WTC11 (cell line): Measurements from ENCODE around the gene DPYSL4. TPM values are rescaled to one million over a fixed set of nuclear protein-coding genes. Genes with fewer than 3 reads are reported as not detected.
"Not testable (repeated sequence)": the region's sequence is repeated elsewhere in the genome, so short reads cannot be mapped to it uniquely, and the experiment has no call there.

Experiments
- ATAC-seq: fragments of 200-7000 bp; cut with Tn5 transposase; 2 replicates; pipeline ENCODE4 v1.10.0; 2021; ENCODE audit warnings: mild to moderate bottlenecking, moderate library complexity
- CTCF ChIA-PET: fragments of 300-600 bp; sonication (Branson Sonifier 250); formaldehyde crosslinking; loops from one replicate; lab custom pipeline; 2021; ENCODE audit warnings: antibody characterized with exemption; lab: Charles Lee
- POLR2A ChIA-PET: fragments of 350-600 bp; sonication (Branson Sonifier 250); formaldehyde crosslinking; loops from one replicate; lab custom pipeline; 2021; ENCODE audit warnings: antibody characterized with exemption; lab: Charles Lee
- DNase-seq: peaks from one replicate; pipeline ENCODE4 v3.0.0; 2021; ENCODE audit warnings: low spot score
- H3K27ac Mint-ChIP-seq: 2 replicates; pipeline ENCODE4 v1.8.0; 2021; ENCODE audit warnings: mixed read lengths
- H3K27me3 Mint-ChIP-seq: 2 replicates; pipeline ENCODE4 v1.8.0; 2021; ENCODE audit warnings: low read depth, mild to moderate bottlenecking, moderate library complexity, mixed read lengths
- H3K36me3 Mint-ChIP-seq: 2 replicates; pipeline ENCODE4 v1.8.0; 2021; ENCODE audit warnings: mixed read lengths
- H3K4me1 Mint-ChIP-seq: 2 replicates; pipeline ENCODE4 v1.8.0; 2022; ENCODE audit warnings: mixed read lengths
- H3K4me3 Mint-ChIP-seq: 2 replicates; pipeline ENCODE4 v1.8.0; 2021; ENCODE audit warnings: mild to moderate bottlenecking, moderate library complexity, mixed read lengths
- H3K9me3 Mint-ChIP-seq: 2 replicates; pipeline ENCODE4 v1.8.0; 2021; ENCODE audit warnings: mixed read lengths
- CTCF ChIP-seq: fragments of 200-600 bp; IDR thresholded peaks from 2 replicates; pipeline ENCODE4 v1.8.0; 2022; ENCODE audit warnings: antibody characterized with exemption
- E2F1 ChIP-seq: sonication (generic); formaldehyde crosslinking; IDR thresholded peaks from 2 replicates; pipeline ENCODE4 v1.8.0; 2022; ENCODE audit warnings: mild to moderate bottlenecking, missing genetic modification reagents
- E2F4 ChIP-seq: sonication (generic); formaldehyde crosslinking; IDR thresholded peaks from 2 replicates; pipeline ENCODE4 v1.8.1; 2022; ENCODE audit warnings: low read depth, mild to moderate bottlenecking, moderate library complexity, missing genetic modification reagents, borderline replicate concordance
- ESRRA ChIP-seq: sonication (generic); formaldehyde crosslinking; IDR thresholded peaks from 2 replicates; pipeline ENCODE4 v1.8.1; 2022; ENCODE audit warnings: mild to moderate bottlenecking, missing genetic modification reagents, borderline replicate concordance
- ETV6 ChIP-seq: sonication (generic); formaldehyde crosslinking; IDR thresholded peaks from 2 replicates; pipeline ENCODE4 v1.8.1; 2022; ENCODE audit warnings: mild to moderate bottlenecking, missing genetic modification reagents
- FOXJ3 ChIP-seq: sonication (generic); formaldehyde crosslinking; IDR thresholded peaks from 2 replicates; pipeline ENCODE4 v1.9.0; 2021; ENCODE audit warnings: missing genetic modification reagents, mild to moderate bottlenecking, borderline replicate concordance
- GRHL2 ChIP-seq: fragments of 250-450 bp; sonication (Bioruptor Pico); IDR thresholded peaks from 2 replicates; pipeline ENCODE4 v1.8.0; 2022; ENCODE audit warnings: mild to moderate bottlenecking, moderate library complexity; ENCODE audit not compliant: insufficient replicate concordance, severe bottlenecking
- IRF2 ChIP-seq: sonication (generic); formaldehyde crosslinking; IDR thresholded peaks from 2 replicates; pipeline ENCODE4 v1.8.0; 2022; ENCODE audit warnings: low read depth, missing genetic modification reagents, borderline replicate concordance
- KAT7 ChIP-seq: sonication (generic); formaldehyde crosslinking; IDR thresholded peaks from 2 replicates; pipeline ENCODE4 v1.8.1; 2023; ENCODE audit warnings: missing genetic modification reagents, mild to moderate bottlenecking, borderline replicate concordance
- MAX ChIP-seq: sonication (generic); formaldehyde crosslinking; IDR thresholded peaks from 2 replicates; pipeline ENCODE4 v1.8.0; 2022; ENCODE audit warnings: mild to moderate bottlenecking, missing genetic modification reagents
- MLX ChIP-seq: sonication (generic); formaldehyde crosslinking; IDR thresholded peaks from 2 replicates; pipeline ENCODE4 v1.8.1; 2023; ENCODE audit warnings: mild to moderate bottlenecking, missing genetic modification reagents, moderate library complexity
- OVOL2 ChIP-seq: fragments of 250-450 bp; sonication (Bioruptor Pico); IDR thresholded peaks from 2 replicates; pipeline ENCODE4 v1.9.0; 2021; ENCODE audit warnings: mild to moderate bottlenecking, borderline replicate concordance
- PRDM15 ChIP-seq: sonication (generic); formaldehyde crosslinking; IDR thresholded peaks from 2 replicates; pipeline ENCODE4 v1.8.0; 2022; ENCODE audit warnings: missing genetic modification reagents
- TP53 ChIP-seq: sonication (generic); formaldehyde crosslinking; IDR thresholded peaks from 2 replicates; pipeline ENCODE4 v1.8.1; 2023; ENCODE audit warnings: mild to moderate bottlenecking, missing genetic modification reagents
- ZMAT4 ChIP-seq: fragments of 250-450 bp; sonication (Bioruptor Pico); IDR thresholded peaks from 2 replicates; pipeline ENCODE4 v1.9.0; 2021; ENCODE audit warnings: mild to moderate bottlenecking
- ZNF532 ChIP-seq: fragments of 250-450 bp; sonication (Bioruptor Pico); IDR thresholded peaks from 2 replicates; pipeline ENCODE4 v1.9.0; 2021; ENCODE audit warnings: mild to moderate bottlenecking, borderline replicate concordance
- ZNF671 ChIP-seq: fragments of 250-450 bp; sonication (Bioruptor Pico); IDR thresholded peaks from 2 replicates; pipeline ENCODE4 v1.8.0; 2021; ENCODE audit warnings: mild to moderate bottlenecking
- total RNA-seq: library from RNA; stranded (reverse); gene quantifications from 3 replicates; pipeline ENCODE4 v1.2.3, GENCODE V29; 2021

Gene DPYSL4
- total RNA-seq, 1 experiment from 2014 or later, result 17.0 TPM

- TF ChIP-seq PRDM15 (CRISPR knock-in tag) (no peak), FOXJ3 (CRISPR knock-in tag) (no peak), GRHL2 (CRISPR knock-in tag) (no peak), ESRRA (CRISPR knock-in tag) (no peak), ZNF532 (CRISPR knock-in tag) (no peak)
These were observed 28.5 kb upstream of the DPYSL4 start (continued) for GRCh38 chr10:132158122-132158741.

- H3K4me1 Mint-ChIP-seq, result peaks cover 21% of the 10 kb centered on the region
- no peaks in the 10 kb centered on the region for H3K27me3 Mint-ChIP-seq
- ATAC-seq (no peak), DNase-seq (no peak)
- H3K36me3 Mint-ChIP-seq, result no peaks in the 10 kb centered on the region
- H3K27ac Mint-ChIP-seq, result no peak overlapping the region
- ChIA-PET POLR2A (no interaction called here), CTCF (no interaction called here)
- no peak overlapping the region for H3K4me3 Mint-ChIP-seq
- H3K9me3 Mint-ChIP-seq, result no peaks in the 10 kb centered on the region
- TF ChIP-seq OVOL2 (CRISPR knock-in tag) (no peak), KAT7 (CRISPR knock-in tag) (no peak), E2F1 (CRISPR knock-in tag) (no peak), CTCF (no peak), ETV6 (CRISPR knock-in tag) (no peak), MAX (CRISPR knock-in tag) (no peak), E2F4 (CRISPR knock-in tag) (no peak), ZNF671 (CRISPR knock-in tag) (no peak), TP53 (CRISPR knock-in tag) (no peak), MLX (CRISPR knock-in tag) (no peak), IRF2 (CRISPR knock-in tag) (no peak), ZMAT4 (CRISPR knock-in tag) (no peak)
These were observed 27.9 kb upstream of the DPYSL4 start for GRCh38 chr10:132158823-132159222.

- CTCF ChIA-PET, H3K4me3 Mint-ChIP-seq, POLR2A ChIA-PET, H3K9me3 Mint-ChIP-seq, H3K36me3 Mint-ChIP-seq, H3K27ac Mint-ChIP-seq, ATAC-seq, H3K27me3 Mint-ChIP-seq, DNase-seq: not testable (repeated sequence)
- peaks cover 24% of the 10 kb centered on the region for H3K4me1 Mint-ChIP-seq
These were observed 27.2 kb upstream of the DPYSL4 start for GRCh38 chr10:132159302-132160230.
